K562 (cell line): ENCODE results near the gene ZNF780B. TPM values are rescaled to one million over a fixed set of nuclear protein-coding genes. Genes with fewer than 3 reads are reported as not detected.
A peak's percentile ranks its signal among the peaks of the same experiment; 100 is the strongest.

Experiments
- BRD4 ChIP-seq: fragments of 200-600 bp; sonication (generic); IDR thresholded peaks from 2 replicates; pipeline ENCODE4 v1.6.1; 2017; ENCODE audit warnings: inconsistent platforms
- EP300 ChIP-seq: IDR thresholded peaks from 2 replicates; pipeline ENCODE4 v1.6.1; 2012; ENCODE audit warnings: low read length, improper control_type of control experiment
- ESRRA ChIP-seq: fragments of 450-650 bp; IDR thresholded peaks from 2 replicates; pipeline ENCODE4 v1.6.1; 2014; ENCODE audit warnings: low read depth, mild to moderate bottlenecking, moderate library complexity, borderline replicate concordance
- FUS ChIP-seq: fragments of 200-400 bp; formaldehyde crosslinking; optimal IDR thresholded peaks from 2 replicates; pipeline ENCODE3; 2017; ENCODE audit warnings: low read depth, low read length
- HDAC2 ChIP-seq: fragments of 450-650 bp; IDR thresholded peaks from 2 replicates; pipeline ENCODE4 v1.6.1; 2016; ENCODE audit warnings: mild to moderate bottlenecking
- HDAC8 ChIP-seq: fragments of 450-650 bp; IDR thresholded peaks from 2 replicates; pipeline ENCODE4 v1.6.1; 2016; ENCODE audit warnings: mild to moderate bottlenecking, missing genetic modification characterization, moderate library complexity, missing compliant biosample characterization
- NFYB ChIP-seq: IDR thresholded peaks from 2 replicates; pipeline ENCODE4 v1.6.1; 2011; ENCODE audit warnings: mild to moderate bottlenecking, moderate library complexity; ENCODE audit not compliant: insufficient read length; ENCODE audit errors: extremely low read depth
- POU5F1 ChIP-seq: fragments of 150-350 bp; IDR thresholded peaks from 2 replicates; pipeline ENCODE4 v1.6.1; 2014; ENCODE audit warnings: borderline replicate concordance, low read length, low read depth, mild to moderate bottlenecking; ENCODE audit not compliant: partially characterized antibody
- SMARCE1 ChIP-seq: fragments of 450-650 bp; IDR thresholded peaks from 2 replicates; pipeline ENCODE4 v1.7.1; 2016; ENCODE audit warnings: mild to moderate bottlenecking
- TCF7L2 ChIP-seq: fragments of 150-350 bp; IDR thresholded peaks from 2 replicates; pipeline ENCODE4 v1.6.1; 2016; ENCODE audit warnings: low read depth, mild to moderate bottlenecking, low read length, moderate library complexity
- YBX1 ChIP-seq: fragments of 450-650 bp; IDR thresholded peaks from 2 replicates; pipeline ENCODE4 v1.7.1; 2016; ENCODE audit warnings: mild to moderate bottlenecking
- ZNF589 ChIP-seq: fragments of 200-800 bp; sonication (Bioruptor generic); IDR thresholded peaks from 2 replicates; pipeline ENCODE4 v1.6.1; 2016; ENCODE audit warnings: low read depth, missing genetic modification characterization, missing compliant biosample characterization
- polyA plus RNA-seq, 8 experiments: library from polyadenylated mRNA; depleted of rRNA in 4 of 8; stranded (reverse) in 5 of 8; unstranded in 3 of 8; fragments of >200 nt; fragmentation: Nextera tagmentation in 2 of 8; fragmentation: Illumina TruSeq in 1 of 8; extraction: Ambion mirVana in 2 of 8; extraction: Trizol in 1 of 8; gene quantifications; 2 replicates each; pipeline versions ENCODE4 v1.2.1 to v1.2.3, GENCODE V29; 2011 to 2014; ENCODE audit warnings: inconsistent platforms in 1 of 8, missing spikeins in 1 of 8
- total RNA-seq, 7 experiments: library from RNA; depleted of rRNA in 6 of 7; stranded (reverse); fragments of >200 nt in 6 of 7; fragmentation: Illumina TruSeq in 2 of 7; extraction: Trizol in 2 of 7; gene quantifications; 2 replicates each; pipeline versions ENCODE4 v1.2.1 to v1.2.3, GENCODE V29; 2011 to 2021; ENCODE audit warnings: low replicate concordance in 1 of 7
- TF ChIP-seq, protein P1 (sequence below), 2 experiments: fragments of 450-650 bp; conservative IDR thresholded peaks; 2 replicates each; pipeline ENCODE4 v1.6.1; 2017; ENCODE audit warnings: mild to moderate bottlenecking in 2 of 2, moderate library complexity in 2 of 2
- TF ChIP-seq, protein P2 (sequence below): sonication (generic); formaldehyde crosslinking; IDR thresholded peaks from 2 replicates; pipeline ENCODE4 v1.8.1; 2023; ENCODE audit warnings: mild to moderate bottlenecking, missing genetic modification reagents, moderate library complexity
- TF ChIP-seq, protein P3 (sequence below), 2 experiments: IDR thresholded peaks; 2 replicates each; pipeline ENCODE4 v1.6.1; 2011; ENCODE audit warnings: borderline replicate concordance in 1 of 2, control low read depth in 1 of 2, low read depth in 1 of 2, low read length in 1 of 2, mild to moderate bottlenecking in 1 of 2, mixed read lengths in 1 of 2, moderate library complexity in 1 of 2; ENCODE audit not compliant: insufficient read depth in 1 of 2, insufficient read length in 1 of 2, poor library complexity in 1 of 2, severe bottlenecking in 1 of 2; ENCODE audit errors: extremely low read depth in 1 of 2
- TF ChIP-seq, protein P4 (sequence below): fragments of 450-650 bp; IDR thresholded peaks from 2 replicates; pipeline ENCODE4 v1.6.1; 2016; ENCODE audit warnings: low read depth, mild to moderate bottlenecking, moderate library complexity
- TF ChIP-seq, protein P5 (sequence below), 2 experiments: fragments of 450-650 bp; IDR thresholded peaks; 2 replicates each; pipeline ENCODE4 v1.6.1; 2016

ZNF780B gene
- total and polyA plus RNA-seq, 9 of the 15 experiments (the other 6 are each of a cell fraction or from before 2014, with no cell fraction given), result 3.9 to 18.4 (median 8.8) TPM

DNA sequence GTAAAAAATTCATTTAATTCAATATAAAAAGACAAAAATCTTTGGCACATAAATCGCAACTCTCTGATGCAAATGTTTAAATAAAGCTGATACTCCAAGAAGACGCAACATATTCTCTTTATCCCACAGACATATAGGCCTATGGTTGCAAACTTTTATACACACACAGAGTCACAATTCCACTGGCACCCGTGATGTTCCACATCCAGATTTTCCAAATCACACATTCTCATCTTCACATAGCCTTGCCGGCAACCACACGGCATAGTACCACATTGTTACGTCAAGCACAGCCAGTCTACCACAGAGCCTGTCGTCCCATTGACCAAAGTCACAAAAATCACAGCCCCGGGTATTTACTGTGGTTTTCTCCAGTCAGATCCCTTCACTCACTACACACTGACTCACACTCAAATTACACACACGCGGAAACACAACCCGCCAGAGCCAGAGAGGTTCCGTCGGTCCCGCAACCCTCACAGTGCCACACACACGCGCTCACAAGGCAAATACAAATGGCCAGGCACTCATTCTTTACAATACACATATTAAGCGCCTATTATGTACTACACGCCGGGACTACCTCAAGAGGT lies 59.7 kb downstream of the ZNF780B start (continued):
- TF ChIP-seq, protein P1, sequence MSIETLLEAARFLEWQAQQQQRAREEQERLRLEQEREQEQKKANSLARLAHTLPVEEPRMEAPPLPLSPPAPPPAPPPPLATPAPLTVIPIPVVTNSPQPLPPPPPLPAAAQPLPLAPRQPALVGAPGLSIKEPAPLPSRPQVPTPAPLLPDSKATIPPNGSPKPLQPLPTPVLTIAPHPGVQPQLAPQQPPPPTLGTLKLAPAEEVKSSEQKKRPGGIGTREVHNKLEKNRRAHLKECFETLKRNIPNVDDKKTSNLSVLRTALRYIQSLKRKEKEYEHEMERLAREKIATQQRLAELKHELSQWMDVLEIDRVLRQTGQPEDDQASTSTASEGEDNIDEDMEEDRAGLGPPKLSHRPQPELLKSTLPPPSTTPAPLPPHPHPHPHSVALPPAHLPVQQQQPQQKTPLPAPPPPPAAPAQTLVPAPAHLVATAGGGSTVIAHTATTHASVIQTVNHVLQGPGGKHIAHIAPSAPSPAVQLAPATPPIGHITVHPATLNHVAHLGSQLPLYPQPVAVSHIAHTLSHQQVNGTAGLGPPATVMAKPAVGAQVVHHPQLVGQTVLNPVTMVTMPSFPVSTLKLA (conservative IDR thresholded peaks at IDR 0.05), result no peak
- TF ChIP-seq HDAC2 (peak; percentile 64), YBX1 (no peak), TCF7L2 (no peak), SMARCE1 (peak; percentile 45; the same call in 1 of the 2 replicates), EP300 (no peak), HDAC8 (no peak), ZNF589 (CRISPR knock-in tag) (0 out of 2 replicates have a peak, but pooled peaks have one; percentile 3), ESRRA (0 out of 2 replicates have a peak, but pooled peaks have one; percentile 10), NFYB (no peak), FUS (no peak), BRD4 (no peak), POU5F1 (no peak)
- TF ChIP-seq, protein P2, sequence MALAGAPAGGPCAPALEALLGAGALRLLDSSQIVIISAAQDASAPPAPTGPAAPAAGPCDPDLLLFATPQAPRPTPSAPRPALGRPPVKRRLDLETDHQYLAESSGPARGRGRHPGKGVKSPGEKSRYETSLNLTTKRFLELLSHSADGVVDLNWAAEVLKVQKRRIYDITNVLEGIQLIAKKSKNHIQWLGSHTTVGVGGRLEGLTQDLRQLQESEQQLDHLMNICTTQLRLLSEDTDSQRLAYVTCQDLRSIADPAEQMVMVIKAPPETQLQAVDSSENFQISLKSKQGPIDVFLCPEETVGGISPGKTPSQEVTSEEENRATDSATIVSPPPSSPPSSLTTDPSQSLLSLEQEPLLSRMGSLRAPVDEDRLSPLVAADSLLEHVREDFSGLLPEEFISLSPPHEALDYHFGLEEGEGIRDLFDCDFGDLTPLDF (CRISPR knock-in tag), result no peak
- TF ChIP-seq, protein P3, sequence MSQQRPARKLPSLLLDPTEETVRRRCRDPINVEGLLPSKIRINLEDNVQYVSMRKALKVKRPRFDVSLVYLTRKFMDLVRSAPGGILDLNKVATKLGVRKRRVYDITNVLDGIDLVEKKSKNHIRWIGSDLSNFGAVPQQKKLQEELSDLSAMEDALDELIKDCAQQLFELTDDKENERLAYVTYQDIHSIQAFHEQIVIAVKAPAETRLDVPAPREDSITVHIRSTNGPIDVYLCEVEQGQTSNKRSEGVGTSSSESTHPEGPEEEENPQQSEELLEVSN (IDR thresholded peaks at IDR 0.05; ENCODE audit: borderline replicate concordance in 1 of 2, extremely low read depth in 1 of 2, insufficient read depth in 1 of 2, insufficient read length in 1 of 2, low read depth in 1 of 2, low read length in 1 of 2, poor library complexity in 1 of 2, severe bottlenecking in 1 of 2), result peak in 1 of 2 experiments; percentile 5
- TF ChIP-seq, protein P4, sequence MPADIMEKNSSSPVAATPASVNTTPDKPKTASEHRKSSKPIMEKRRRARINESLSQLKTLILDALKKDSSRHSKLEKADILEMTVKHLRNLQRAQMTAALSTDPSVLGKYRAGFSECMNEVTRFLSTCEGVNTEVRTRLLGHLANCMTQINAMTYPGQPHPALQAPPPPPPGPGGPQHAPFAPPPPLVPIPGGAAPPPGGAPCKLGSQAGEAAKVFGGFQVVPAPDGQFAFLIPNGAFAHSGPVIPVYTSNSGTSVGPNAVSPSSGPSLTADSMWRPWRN, result 0 out of 2 replicates have a peak, but pooled peaks have one; percentile 11
- TF ChIP-seq, protein P5, sequence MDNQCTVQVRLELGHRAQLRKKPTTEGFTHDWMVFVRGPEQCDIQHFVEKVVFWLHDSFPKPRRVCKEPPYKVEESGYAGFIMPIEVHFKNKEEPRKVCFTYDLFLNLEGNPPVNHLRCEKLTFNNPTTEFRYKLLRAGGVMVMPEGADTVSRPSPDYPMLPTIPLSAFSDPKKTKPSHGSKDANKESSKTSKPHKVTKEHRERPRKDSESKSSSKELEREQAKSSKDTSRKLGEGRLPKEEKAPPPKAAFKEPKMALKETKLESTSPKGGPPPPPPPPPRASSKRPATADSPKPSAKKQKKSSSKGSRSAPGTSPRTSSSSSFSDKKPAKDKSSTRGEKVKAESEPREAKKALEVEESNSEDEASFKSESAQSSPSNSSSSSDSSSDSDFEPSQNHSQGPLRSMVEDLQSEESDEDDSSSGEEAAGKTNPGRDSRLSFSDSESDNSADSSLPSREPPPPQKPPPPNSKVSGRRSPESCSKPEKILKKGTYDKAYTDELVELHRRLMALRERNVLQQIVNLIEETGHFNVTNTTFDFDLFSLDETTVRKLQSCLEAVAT (IDR thresholded peaks at IDR 0.05), result peak in 1 of 2 experiments; percentile 63; a peak in 1 of 4 replicates
